CD4-positive, alpha-beta T cell (primary cell): Measurements from ENCODE around the gene KRTAP13-2. TPM values are rescaled to one million over a fixed set of nuclear protein-coding genes. Genes with fewer than 3 reads are reported as not detected.

Experiments
- ATAC-seq: fragments of 200-7000 bp; cut with Tn5 transposase; one replicate; pipeline ENCODE4 v1.10.0; 2022; ENCODE audit warnings: mild to moderate bottlenecking; ENCODE audit not compliant: poor library complexity
- CTCF ChIA-PET: fragments of 350-600 bp; sonication (Branson Sonifier 250); formaldehyde crosslinking; loops from one replicate; lab custom pipeline; 2021; ENCODE audit warnings: antibody characterized with exemption, inconsistent platforms; lab: Charles Lee
- POLR2A ChIA-PET: fragments of 350-600 bp; sonication (Branson Sonifier 250); formaldehyde crosslinking; loops from one replicate; lab custom pipeline; 2021; ENCODE audit warnings: antibody characterized with exemption, inconsistent platforms; lab: Charles Lee
- DNase-seq, 14 experiments: peaks; one replicate each; pipeline ENCODE4 v3.0.0-alpha.2; 2013 to 2020; ENCODE audit warnings: mixed read lengths in 2 of 14
- H3K27ac ChIP-seq, 2 donors: one replicate each; pipeline versions ENCODE4 v1.5.1 to v1.7.0; 2013; ENCODE audit warnings: low read length in 2 of 2, low read depth in 1 of 2, mild to moderate bottlenecking in 1 of 2
- H3K27me3 ChIP-seq, 2 experiments: 1 replicate in 1 of 2; 2 replicates in 1 of 2; pipeline versions ENCODE4 v1.6.1 to v1.7.0; 2013; ENCODE audit warnings: low read length in 2 of 2, control low read depth in 1 of 2, mild to moderate bottlenecking in 1 of 2, moderate library complexity in 1 of 2; ENCODE audit not compliant: insufficient read depth in 2 of 2, control insufficient read depth in 1 of 2
- H3K36me3 ChIP-seq: one replicate; pipeline ENCODE4 v1.6.1; 2013; ENCODE audit warnings: low read length, control low read depth; ENCODE audit not compliant: insufficient read depth
- H3K4me1 ChIP-seq: one replicate; pipeline ENCODE4 v1.6.1; 2013; ENCODE audit warnings: low read length, control low read depth; ENCODE audit not compliant: insufficient read depth
- H3K4me3 ChIP-seq: one replicate; pipeline ENCODE4 v1.5.1; 2013; ENCODE audit warnings: mild to moderate bottlenecking, low read length, moderate library complexity
- H3K9me3 ChIP-seq, 2 experiments: 1 replicate in 1 of 2; 2 replicates in 1 of 2; pipeline versions ENCODE4 v1.6.1 to v1.7.0; 2013; ENCODE audit warnings: low read length in 2 of 2, mild to moderate bottlenecking in 2 of 2, control low read depth in 1 of 2, moderate library complexity in 1 of 2; ENCODE audit not compliant: control insufficient read depth in 1 of 2, insufficient read depth in 1 of 2
- H3K27ac Mint-ChIP-seq: one replicate; pipeline ENCODE4 v1.8.0; 2020; ENCODE audit warnings: mixed read lengths
- H3K27me3 Mint-ChIP-seq: one replicate; pipeline ENCODE4 v1.8.0; 2021; ENCODE audit warnings: mixed read lengths
- H3K36me3 Mint-ChIP-seq: one replicate; pipeline ENCODE4 v1.8.0; 2021; ENCODE audit warnings: low read depth, mixed read lengths
- H3K4me1 Mint-ChIP-seq: one replicate; pipeline ENCODE4 v1.8.0; 2021; ENCODE audit warnings: low read depth, mixed read lengths
- H3K4me3 Mint-ChIP-seq: one replicate; pipeline ENCODE4 v1.8.0; 2020; ENCODE audit warnings: mild to moderate bottlenecking, mixed read lengths
- H3K9me3 Mint-ChIP-seq: one replicate; pipeline ENCODE4 v1.8.0; 2020; ENCODE audit warnings: mixed read lengths
- CTCF ChIP-seq: fragments of 200-600 bp; IDR thresholded peaks from one replicate; pipeline ENCODE4 v1.8.0; 2022; ENCODE audit warnings: antibody characterized with exemption, mild to moderate bottlenecking
- intact Hi-C, 2 experiments: fragments of 100-400 bp; cut with DNase I in 1 of 2; cut with micrococcal nuclease in 1 of 2; formaldehyde crosslinking; loops; one replicate each; pipeline versions ENCODE4 v1.15.1 to v1.9.0; 2023 to 2025; cut with DNase I, micrococcal nuclease
- total RNA-seq, 174 experiments: library from RNA in 2 of 174; stranded (reverse) in 2 of 174; gene quantifications; one replicate each; pipeline ENCODE4 v1.2.3 and lab custom pipeline; 2021 to 2026

KRTAP13-2 gene
- total RNA-seq, 2 experiments from 2014 or later: not detected

GRCh38 chr21:30337276-30337744 is 34.8 kb downstream of the KRTAP13-2 start, which contains the start of gene KRTAP27-1:
TSS of gene KRTAP27-1 (minus strand) at chr21:30337694. CDS start at chr21:30337668, 26 bp downstream.
- intact Hi-C loops: no loop called here
- ATAC-seq: no peak
- Mint-ChIP-seq H3K27me3 (peaks cover 5% of the 10 kb centered on the region), H3K9me3 (no peaks in the 10 kb centered on the region), H3K36me3 (no peaks in the 10 kb centered on the region), H3K27ac (no peak within 1 kb of the TSS), H3K4me3 (no peak within 1 kb of the TSS), H3K4me1 (no peaks in the 10 kb centered on the region)
- POLR2A ChIA-PET: no interaction called here
- Histone ChIP-seq H3K27me3 (no peaks in the 10 kb centered on the region), H3K4me3 (no peak within 1 kb of the TSS), H3K9me3 (no peaks in the 10 kb centered on the region), H3K4me1 (no peaks in the 10 kb centered on the region), H3K36me3 (no peaks in the 10 kb centered on the region), H3K27ac (no peak within 1 kb of the TSS)
- DNase-seq: no peak
- no peak for TF ChIP-seq CTCF
- CTCF ChIA-PET: no interaction called here

GRCh38 chr21:30336596-30336995 is 35.5 kb downstream of the KRTAP13-2 start:
- no peak overlapping the region for H3K4me3 Mint-ChIP-seq
- POLR2A ChIA-PET: no interaction called here
- H3K27me3 Mint-ChIP-seq: no peaks in the 10 kb centered on the region
- DNase-seq (no peak), ATAC-seq (no peak)
- TF ChIP-seq CTCF: no peak
- intact Hi-C loops: no loop called here
- CTCF ChIA-PET: no interaction called here
- no peaks in the 10 kb centered on the region for H3K4me1 ChIP-seq
- H3K4me3 ChIP-seq: no peak overlapping the region
- H3K4me1 Mint-ChIP-seq: no peaks in the 10 kb centered on the region
- H3K27ac Mint-ChIP-seq: no peak overlapping the region
- no peaks in the 10 kb centered on the region for H3K36me3 Mint-ChIP-seq
- no peaks in the 10 kb centered on the region for H3K36me3 ChIP-seq
- H3K9me3 ChIP-seq: no peaks in the 10 kb centered on the region
- no peaks in the 10 kb centered on the region for H3K9me3 Mint-ChIP-seq
- H3K27me3 ChIP-seq: no peaks in the 10 kb centered on the region
- H3K27ac ChIP-seq: no peak overlapping the region

- Histone ChIP-seq H3K9me3 (no peaks in the 10 kb centered on the region), H3K36me3 (no peaks in the 10 kb centered on the region), H3K4me1 (no peaks in the 10 kb centered on the region), H3K4me3 (no peak overlapping the region), H3K27me3 (no peaks in the 10 kb centered on the region), H3K27ac (no peak overlapping the region)
- ChIA-PET POLR2A (no interaction called here), CTCF (no interaction called here)
- H3K36me3 Mint-ChIP-seq: no peaks in the 10 kb centered on the region
- H3K4me1 Mint-ChIP-seq: no peaks in the 10 kb centered on the region
- H3K4me3 Mint-ChIP-seq: no peak overlapping the region
- H3K27me3 Mint-ChIP-seq: no peaks in the 10 kb centered on the region
- H3K9me3 Mint-ChIP-seq: no peaks in the 10 kb centered on the region
- intact Hi-C loops: no loop called here
- H3K27ac Mint-ChIP-seq: no peak overlapping the region
- no peak for ATAC-seq
- DNase-seq: no peak
- TF ChIP-seq CTCF: no peak
These were observed 38.3 kb downstream of the KRTAP13-2 start for GRCh38 chr21:30333736-30334135.
